VCaP (cell line): ENCODE data around the gene MFAP4.

Experiments
- H3K27ac ChIP-seq: fragments of 450-650 bp; 2 replicates; pipeline ENCODE4 v1.5.1; 2017
- TF ChIP-seq, protein P1 (sequence below): fragments of 450-650 bp; conservative IDR thresholded peaks from 2 replicates; pipeline ENCODE4 v1.5.1; 2017; ENCODE audit warnings: mild to moderate bottlenecking, moderate library complexity

The MFAP4 gene

DNA sequence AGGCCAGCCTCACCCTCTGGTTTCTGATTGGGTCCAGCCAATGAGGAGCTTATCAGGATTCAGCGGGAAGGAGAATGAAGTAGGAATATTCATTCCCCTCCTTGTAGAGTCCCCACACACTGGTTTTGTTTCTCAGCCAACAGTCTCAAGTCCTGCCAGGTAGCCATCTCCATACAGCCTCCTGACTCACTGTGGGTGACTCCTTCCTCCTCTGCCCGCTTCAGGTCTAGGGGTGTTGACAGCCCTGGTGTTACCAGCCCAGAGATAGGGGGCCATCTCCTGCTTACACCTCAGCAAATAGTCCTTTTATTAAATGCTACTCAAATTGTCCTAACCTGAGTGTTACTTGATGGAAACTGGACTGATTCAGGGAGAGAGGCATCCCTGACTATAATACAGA, 4.0 kb upstream of the MFAP4 start:
- TF ChIP-seq, protein P1, sequence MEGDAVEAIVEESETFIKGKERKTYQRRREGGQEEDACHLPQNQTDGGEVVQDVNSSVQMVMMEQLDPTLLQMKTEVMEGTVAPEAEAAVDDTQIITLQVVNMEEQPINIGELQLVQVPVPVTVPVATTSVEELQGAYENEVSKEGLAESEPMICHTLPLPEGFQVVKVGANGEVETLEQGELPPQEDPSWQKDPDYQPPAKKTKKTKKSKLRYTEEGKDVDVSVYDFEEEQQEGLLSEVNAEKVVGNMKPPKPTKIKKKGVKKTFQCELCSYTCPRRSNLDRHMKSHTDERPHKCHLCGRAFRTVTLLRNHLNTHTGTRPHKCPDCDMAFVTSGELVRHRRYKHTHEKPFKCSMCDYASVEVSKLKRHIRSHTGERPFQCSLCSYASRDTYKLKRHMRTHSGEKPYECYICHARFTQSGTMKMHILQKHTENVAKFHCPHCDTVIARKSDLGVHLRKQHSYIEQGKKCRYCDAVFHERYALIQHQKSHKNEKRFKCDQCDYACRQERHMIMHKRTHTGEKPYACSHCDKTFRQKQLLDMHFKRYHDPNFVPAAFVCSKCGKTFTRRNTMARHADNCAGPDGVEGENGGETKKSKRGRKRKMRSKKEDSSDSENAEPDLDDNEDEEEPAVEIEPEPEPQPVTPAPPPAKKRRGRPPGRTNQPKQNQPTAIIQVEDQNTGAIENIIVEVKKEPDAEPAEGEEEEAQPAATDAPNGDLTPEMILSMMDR: no peak
- no peak overlapping the region for H3K27ac ChIP-seq

DNA sequence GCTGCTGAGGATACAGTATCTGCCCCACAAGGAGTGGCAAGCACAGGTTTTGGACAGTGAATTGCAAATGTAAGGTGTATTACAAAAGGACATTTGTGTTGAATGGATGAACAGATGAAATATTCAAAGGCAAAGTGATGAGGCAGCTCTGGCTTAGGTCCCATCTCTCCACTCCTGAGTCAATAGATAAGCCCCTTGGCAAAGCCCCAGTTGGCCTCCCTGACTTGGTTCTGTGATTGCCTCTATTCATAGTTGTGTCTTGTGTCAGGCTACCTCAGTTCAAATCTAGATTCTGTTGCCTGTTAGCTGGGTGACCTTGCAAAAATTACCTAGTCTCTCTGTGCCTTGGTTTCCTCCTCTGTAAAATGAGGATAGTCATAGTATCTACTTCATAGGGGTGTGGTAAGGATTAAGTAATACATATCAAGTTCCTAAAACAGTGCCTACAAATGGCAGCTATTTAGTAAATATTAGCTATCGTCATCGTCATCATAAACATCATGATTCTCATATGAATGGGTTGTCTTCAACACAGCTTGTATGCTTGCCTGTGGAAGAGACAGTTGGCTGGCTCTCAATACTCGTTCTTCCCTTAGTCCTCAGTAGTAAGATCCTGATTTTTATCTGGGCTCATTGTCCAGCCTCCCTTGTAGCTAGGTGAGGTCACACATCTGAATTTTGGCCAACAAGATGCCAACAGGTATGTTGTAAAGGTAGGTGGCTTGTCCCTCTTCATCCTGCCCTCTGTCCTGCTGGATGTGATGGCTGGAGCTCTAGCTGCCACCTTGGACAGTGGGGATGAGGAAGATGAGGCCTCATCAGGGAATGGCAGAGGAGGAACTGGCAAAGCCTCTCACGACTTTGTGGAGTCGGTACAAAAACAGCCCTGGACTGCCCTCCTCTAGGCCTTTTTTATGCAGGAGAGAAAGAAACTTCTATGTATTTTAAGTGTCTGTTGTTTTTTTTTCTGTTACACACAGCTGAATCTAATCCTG, 2.1 kb upstream of the MFAP4 start:
- no peak overlapping the region for H3K27ac ChIP-seq
- TF ChIP-seq, protein P1: no peak

DNA sequence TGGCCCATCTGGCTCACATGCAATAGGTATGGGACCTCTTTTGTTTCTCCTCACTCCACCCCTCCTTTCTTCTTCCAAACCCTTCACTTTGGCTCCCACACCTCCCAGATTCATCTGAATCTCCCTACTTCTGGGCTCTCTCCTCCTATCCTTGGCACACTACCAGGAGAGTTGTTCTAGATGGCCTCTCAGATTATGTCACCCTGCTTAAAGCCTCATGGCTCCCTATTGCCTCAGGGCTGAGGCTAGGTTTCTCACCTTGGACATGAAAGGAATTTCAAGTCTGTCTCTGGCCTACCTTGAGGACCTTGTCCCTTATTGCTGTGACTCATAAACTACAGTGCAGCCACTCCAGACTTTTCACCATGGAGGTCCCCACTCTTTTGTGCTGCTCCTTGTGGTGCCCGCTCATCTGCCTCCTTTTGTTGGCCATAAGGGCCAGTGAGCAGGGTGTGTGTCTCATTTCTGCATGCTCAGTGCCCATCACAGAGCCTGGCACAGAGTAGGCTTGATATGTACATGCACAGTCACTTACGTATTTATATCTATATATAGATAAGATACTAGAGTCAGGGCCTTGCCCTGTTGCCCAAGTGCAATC, 1.0 kb upstream of the MFAP4 start:
- TF ChIP-seq, protein P1: no peak
- H3K27ac ChIP-seq: no peak overlapping the region

DNA sequence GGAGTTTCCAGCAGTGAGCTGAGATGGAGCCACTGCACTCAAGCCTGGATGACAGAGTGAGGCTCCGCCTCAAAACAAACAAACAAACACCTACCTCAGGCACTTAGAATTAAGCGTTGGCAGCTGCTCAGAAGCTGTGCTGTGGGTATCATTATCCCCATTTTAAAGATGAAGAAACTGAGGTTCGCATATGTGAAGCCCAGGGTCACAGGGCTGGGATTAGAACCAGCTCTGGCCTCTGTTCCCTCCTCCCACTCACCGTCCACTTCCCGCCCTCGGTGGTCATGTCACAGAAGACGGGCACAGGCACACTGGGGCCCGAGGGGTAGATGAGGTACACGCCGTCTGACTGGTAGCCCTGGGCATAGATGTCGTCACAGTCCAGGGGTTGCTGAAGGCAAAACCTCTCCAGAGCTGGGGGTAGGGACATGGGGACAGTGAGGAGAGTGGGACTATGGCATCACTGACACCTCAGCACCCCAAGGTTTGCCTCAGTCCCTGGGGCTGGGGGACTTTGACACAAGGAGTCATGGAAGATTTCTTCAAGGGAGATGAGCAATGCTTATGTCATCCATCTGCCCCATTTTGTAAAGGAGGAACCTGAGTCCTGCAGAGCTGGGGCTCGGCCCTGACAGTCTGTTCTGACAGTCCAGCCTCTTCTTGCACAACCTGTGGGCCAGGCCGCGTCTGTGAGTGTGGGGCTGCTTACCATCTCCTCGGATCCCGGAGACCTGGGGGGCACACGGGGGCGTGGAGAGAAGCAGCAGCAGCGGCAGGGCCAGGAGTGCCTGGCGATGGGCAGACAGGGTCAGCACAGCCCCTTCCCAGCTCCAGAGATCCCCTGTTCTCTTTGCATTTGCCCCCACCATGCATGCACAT, 700 bp downstream of the MFAP4 start:
- no peak overlapping the region for H3K27ac ChIP-seq
- TF ChIP-seq, protein P1: no peak

DNA sequence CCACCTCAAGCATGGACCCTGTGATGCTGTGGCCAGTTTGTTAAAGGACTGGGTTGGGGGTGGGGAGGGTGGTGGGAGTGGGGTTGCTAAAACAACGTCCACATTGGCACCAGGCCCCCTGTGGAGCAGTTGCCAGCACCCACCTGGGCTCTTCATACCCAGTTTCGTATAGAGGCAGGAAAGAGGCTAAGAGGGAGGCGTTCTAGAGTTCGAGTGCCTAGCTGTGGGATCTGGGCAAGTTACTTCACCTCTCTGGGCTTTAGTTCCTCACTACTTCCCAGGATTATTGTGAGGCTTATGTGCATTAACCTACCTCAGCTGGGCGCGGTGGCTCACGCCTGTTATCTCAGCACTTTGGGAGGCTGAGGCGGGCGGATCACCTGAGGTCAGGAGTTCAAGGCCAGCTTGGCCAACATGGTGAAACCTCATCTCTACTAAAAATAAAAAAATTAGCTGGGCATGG, 1.4 kb downstream of the MFAP4 start:
- H3K27ac ChIP-seq: no peak overlapping the region
- TF ChIP-seq, protein P1: no peak

DNA sequence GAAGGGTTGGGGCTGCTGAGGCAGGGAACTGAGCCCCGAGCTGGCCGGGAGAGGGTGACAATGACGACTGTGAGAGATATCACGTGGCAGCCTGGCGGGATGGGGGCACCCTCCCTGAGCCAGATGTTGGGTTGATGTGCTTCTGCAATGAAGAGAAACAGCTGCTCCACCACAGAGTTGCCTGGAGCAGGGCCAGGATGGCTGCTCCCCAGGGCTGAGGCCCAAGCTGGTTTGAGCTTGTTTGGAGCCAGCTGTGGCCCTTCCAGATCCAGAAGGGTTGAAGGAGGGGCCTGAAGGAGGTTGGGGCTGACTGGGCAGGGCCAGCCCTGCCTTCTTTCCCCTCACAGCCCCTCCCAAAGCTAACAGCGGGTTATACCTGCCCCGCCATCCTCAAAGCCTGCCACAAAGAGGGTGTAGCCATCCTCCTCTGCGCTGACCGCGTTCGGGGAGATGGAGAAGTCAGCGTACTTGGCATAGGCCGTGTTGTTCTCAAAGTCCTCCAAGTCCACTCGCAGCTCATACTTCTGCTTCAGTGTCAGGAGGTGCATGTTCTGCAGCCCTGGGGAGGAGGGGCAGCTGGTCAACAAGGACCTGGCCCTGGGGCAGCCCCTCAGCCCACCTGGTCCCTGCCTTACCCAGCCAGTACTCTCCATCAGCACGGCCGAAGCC, 2.1 kb downstream of the MFAP4 start:
- no peak overlapping the region for H3K27ac ChIP-seq
- TF ChIP-seq, protein P1: no peak
